Suprapubic skin (tissue), 3 donors: ENCODE data around the gene KPNA6.

ENCODE experiments used
- EP300 ChIP-seq: sonication (generic); formaldehyde crosslinking; IDR thresholded peaks from one replicate; pipeline ENCODE4 v1.6.1; 2017; ENCODE audit warnings: antibody characterized with exemption
- TF ChIP-seq, protein P1 (sequence below), 2 donors: fragments of 200-600 bp in 1 of 2; fragments of 450-650 bp in 1 of 2; sonication (generic) in 1 of 2; IDR thresholded peaks; one replicate each; pipeline ENCODE4 v1.5.1; 2016 to 2019; ENCODE audit warnings: antibody characterized with exemption in 2 of 2, mild to moderate bottlenecking in 1 of 2, moderate library complexity in 1 of 2

DNA sequence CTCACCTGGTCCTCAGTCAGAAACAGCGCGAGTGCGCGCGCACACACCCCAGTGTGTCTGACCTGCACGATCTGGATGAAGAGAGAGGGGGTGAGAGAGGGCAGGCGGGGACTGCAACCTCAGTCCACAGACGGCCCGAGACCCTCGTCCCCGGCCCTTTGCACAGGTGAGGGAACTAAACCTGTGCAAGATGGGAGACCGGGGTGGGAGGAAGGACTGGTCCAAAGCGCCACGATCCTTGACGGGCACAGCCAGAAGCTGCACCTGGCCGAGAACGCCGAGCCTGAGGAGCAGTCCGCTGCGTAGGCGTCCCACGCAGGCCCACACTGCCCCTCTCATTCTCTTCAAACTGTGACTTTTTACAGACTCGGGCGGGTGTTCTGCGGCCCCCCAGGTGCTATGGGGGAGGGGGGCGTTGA is 97.1 kb downstream of the KPNA6 start:
- TF ChIP-seq, protein P1, sequence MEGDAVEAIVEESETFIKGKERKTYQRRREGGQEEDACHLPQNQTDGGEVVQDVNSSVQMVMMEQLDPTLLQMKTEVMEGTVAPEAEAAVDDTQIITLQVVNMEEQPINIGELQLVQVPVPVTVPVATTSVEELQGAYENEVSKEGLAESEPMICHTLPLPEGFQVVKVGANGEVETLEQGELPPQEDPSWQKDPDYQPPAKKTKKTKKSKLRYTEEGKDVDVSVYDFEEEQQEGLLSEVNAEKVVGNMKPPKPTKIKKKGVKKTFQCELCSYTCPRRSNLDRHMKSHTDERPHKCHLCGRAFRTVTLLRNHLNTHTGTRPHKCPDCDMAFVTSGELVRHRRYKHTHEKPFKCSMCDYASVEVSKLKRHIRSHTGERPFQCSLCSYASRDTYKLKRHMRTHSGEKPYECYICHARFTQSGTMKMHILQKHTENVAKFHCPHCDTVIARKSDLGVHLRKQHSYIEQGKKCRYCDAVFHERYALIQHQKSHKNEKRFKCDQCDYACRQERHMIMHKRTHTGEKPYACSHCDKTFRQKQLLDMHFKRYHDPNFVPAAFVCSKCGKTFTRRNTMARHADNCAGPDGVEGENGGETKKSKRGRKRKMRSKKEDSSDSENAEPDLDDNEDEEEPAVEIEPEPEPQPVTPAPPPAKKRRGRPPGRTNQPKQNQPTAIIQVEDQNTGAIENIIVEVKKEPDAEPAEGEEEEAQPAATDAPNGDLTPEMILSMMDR (IDR thresholded peaks at IDR 0.05): no peak
- no peak for TF ChIP-seq EP300
